ENCODE results near the gene FCRL4. TPM values are rescaled to one million over a fixed set of nuclear protein-coding genes. Genes with fewer than 3 reads are reported as not detected.

Gene FCRL4
- total and polyA plus RNA-seq, 4 donors = 0.05 to 0.57 TPM; not detected in 2

GRCh38 chr1:157595356-157595755, 2.5 kb downstream of the FCRL4 start:
- DNase-seq (no peak), ATAC-seq (ENCODE audit: insufficient read depth, low FRiP score) (no peak)
- H3K36me3 ChIP-seq (ENCODE audit: control insufficient read depth in 4 of 4, insufficient read depth in 4 of 4, low read length in 4 of 4) = no peaks in the 10 kb centered on the region
- no peaks in the 10 kb centered on the region for H3K27me3 ChIP-seq (ENCODE audit: control insufficient read depth in 3 of 3, insufficient read depth in 3 of 3, low read length in 2 of 3)
- H3K9ac ChIP-seq (ENCODE audit: insufficient read depth in 1 of 2, low read length in 2 of 2) = no peak overlapping the region
- H3K4me1 ChIP-seq (ENCODE audit: control insufficient read depth in 5 of 5, insufficient read depth in 5 of 5, low read length in 5 of 5) = no peaks in the 10 kb centered on the region
- 15 to 41% methylated on average over 2 of the region's 2 CpGs for WGBS, 2 donors
- H3K27ac ChIP-seq (ENCODE audit: low read depth in 1 of 2, low read length in 1 of 2) = no peak overlapping the region
- TF ChIP-seq, protein P1, sequence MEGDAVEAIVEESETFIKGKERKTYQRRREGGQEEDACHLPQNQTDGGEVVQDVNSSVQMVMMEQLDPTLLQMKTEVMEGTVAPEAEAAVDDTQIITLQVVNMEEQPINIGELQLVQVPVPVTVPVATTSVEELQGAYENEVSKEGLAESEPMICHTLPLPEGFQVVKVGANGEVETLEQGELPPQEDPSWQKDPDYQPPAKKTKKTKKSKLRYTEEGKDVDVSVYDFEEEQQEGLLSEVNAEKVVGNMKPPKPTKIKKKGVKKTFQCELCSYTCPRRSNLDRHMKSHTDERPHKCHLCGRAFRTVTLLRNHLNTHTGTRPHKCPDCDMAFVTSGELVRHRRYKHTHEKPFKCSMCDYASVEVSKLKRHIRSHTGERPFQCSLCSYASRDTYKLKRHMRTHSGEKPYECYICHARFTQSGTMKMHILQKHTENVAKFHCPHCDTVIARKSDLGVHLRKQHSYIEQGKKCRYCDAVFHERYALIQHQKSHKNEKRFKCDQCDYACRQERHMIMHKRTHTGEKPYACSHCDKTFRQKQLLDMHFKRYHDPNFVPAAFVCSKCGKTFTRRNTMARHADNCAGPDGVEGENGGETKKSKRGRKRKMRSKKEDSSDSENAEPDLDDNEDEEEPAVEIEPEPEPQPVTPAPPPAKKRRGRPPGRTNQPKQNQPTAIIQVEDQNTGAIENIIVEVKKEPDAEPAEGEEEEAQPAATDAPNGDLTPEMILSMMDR (IDR thresholded peaks at IDR 0.05; ENCODE audit: control extremely low read depth, extremely low read depth) = no peak
- no peak overlapping the region for H3K4me3 ChIP-seq
- peaks cover 0 to 2% (median 0%) of the 10 kb centered on the region in 4 donors for H3K9me3 ChIP-seq (ENCODE audit: control insufficient read depth in 4 of 4, insufficient read depth in 3 of 4, low read length in 3 of 4)

DNA sequence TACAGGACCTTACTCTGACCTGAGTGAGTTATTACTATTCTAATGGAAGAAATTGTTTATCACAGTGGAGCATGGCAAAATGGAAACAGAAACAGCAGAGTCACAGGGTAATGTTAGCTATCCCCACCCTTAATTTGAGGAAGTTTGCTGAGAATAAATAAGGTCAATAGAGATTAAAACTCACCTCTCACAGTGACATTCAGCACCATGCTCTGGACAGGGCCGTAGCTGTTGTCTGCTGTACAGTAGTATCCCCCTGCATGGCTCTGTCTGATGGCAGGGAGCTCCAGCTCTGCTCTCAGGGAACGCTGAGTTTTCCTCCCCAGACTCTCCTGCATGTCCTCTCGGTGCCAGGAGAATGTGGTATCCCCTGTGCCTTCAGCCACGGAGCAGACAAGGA, 11.9 kb downstream of the FCRL4 start:
- Histone ChIP-seq H3K4me3 (no peak overlapping the region), H3K27ac (ENCODE audit: low read depth in 1 of 2, low read length in 1 of 2) (no peak overlapping the region), H3K36me3 (ENCODE audit: control insufficient read depth in 4 of 4, insufficient read depth in 4 of 4, low read length in 4 of 4) (no peaks in the 10 kb centered on the region), H3K9me3 (ENCODE audit: control insufficient read depth in 4 of 4, insufficient read depth in 3 of 4, low read length in 3 of 4) (peaks cover 0 to 3% (median 1%) of the 10 kb centered on the region in 4 donors), H3K9ac (ENCODE audit: insufficient read depth in 1 of 2, low read length in 2 of 2) (no peak overlapping the region), H3K4me1 (ENCODE audit: control insufficient read depth in 5 of 5, insufficient read depth in 5 of 5, low read length in 5 of 5) (no peaks in the 10 kb centered on the region), H3K27me3 (ENCODE audit: control insufficient read depth in 3 of 3, insufficient read depth in 3 of 3, low read length in 2 of 3) (no peaks in the 10 kb centered on the region)
- TF ChIP-seq, protein P1 (IDR thresholded peaks at IDR 0.05; ENCODE audit: control extremely low read depth, extremely low read depth) = no peak
- 51 to 68% methylated on average over 4 of the region's 4 CpGs for WGBS, 2 donors
- no peak for ATAC-seq (ENCODE audit: insufficient read depth, low FRiP score)
- DNase-seq = peak in 1 of 3 donors; percentile 10

DNA sequence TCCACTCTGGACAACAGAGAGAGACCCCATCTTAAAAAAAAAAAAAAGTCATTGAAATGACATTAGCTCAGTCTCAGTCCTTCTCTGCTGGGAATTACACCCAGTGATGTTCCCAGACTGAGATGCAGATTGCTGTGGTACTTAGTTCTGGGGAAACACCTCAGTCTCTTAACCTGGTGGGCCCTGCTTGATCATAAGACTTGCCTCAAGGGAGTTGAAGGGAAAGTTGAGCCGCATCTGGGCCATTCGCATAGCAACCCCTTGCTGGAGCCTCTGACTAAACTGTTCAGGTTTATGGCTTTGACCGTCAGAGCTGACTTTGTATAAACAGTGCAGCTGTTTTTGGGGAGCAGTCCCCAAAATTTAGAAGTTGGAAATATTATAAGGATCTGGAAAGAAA, 13.4 kb downstream of the FCRL4 start:
- no peak overlapping the region for H3K27ac ChIP-seq (ENCODE audit: low read depth in 1 of 2, low read length in 1 of 2)
- no peak for ATAC-seq (ENCODE audit: insufficient read depth, low FRiP score)
- H3K9me3 ChIP-seq (ENCODE audit: control insufficient read depth in 4 of 4, insufficient read depth in 3 of 4, low read length in 3 of 4) = peaks cover 0 to 3% (median 1%) of the 10 kb centered on the region in 4 donors
- TF ChIP-seq, protein P1 (IDR thresholded peaks at IDR 0.05; ENCODE audit: control extremely low read depth, extremely low read depth) = no peak
- H3K9ac ChIP-seq (ENCODE audit: insufficient read depth in 1 of 2, low read length in 2 of 2) = no peak overlapping the region
- H3K4me1 ChIP-seq (ENCODE audit: control insufficient read depth in 5 of 5, insufficient read depth in 5 of 5, low read length in 5 of 5) = no peaks in the 10 kb centered on the region
- H3K36me3 ChIP-seq (ENCODE audit: control insufficient read depth in 4 of 4, insufficient read depth in 4 of 4, low read length in 4 of 4) = no peaks in the 10 kb centered on the region
- H3K4me3 ChIP-seq = no peak overlapping the region
- H3K27me3 ChIP-seq (ENCODE audit: control insufficient read depth in 3 of 3, insufficient read depth in 3 of 3, low read length in 2 of 3) = no peaks in the 10 kb centered on the region
- no peak for DNase-seq
- WGBS, 2 donors = 86 to 88% methylated on average over 3 of the region's 3 CpGs

DNA sequence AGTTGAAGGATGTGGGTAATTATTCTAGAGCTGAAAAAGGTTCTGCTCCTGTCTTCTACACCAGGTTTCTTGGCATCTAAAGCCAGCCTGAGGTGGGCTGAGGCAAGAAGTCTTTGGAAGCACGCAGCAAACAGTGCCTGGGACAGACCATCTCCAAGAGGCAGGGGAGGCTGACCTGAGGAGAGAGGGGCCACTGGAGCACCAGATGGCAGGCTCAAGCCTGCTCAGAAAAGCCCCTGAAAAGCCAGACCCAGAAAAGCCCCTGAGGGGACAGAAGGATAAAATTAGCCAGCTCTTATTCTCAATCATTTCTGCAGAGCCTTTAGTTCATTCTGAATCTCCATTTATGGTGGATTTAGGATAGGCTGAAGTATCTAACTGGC, 17.1 kb downstream of the FCRL4 start:
- DNase-seq (no peak), ATAC-seq (ENCODE audit: insufficient read depth, low FRiP score) (no peak)
- TF ChIP-seq, protein P1 (IDR thresholded peaks at IDR 0.05; ENCODE audit: control extremely low read depth, extremely low read depth) = no peak
- Histone ChIP-seq H3K27ac (ENCODE audit: low read depth in 1 of 2, low read length in 1 of 2) (no peak overlapping the region), H3K9ac (ENCODE audit: insufficient read depth in 1 of 2, low read length in 2 of 2) (no peak overlapping the region), H3K4me1 (ENCODE audit: control insufficient read depth in 5 of 5, insufficient read depth in 5 of 5, low read length in 5 of 5) (no peaks in the 10 kb centered on the region), H3K9me3 (ENCODE audit: control insufficient read depth in 4 of 4, insufficient read depth in 3 of 4, low read length in 3 of 4) (peaks cover 0 to 3% (median 1%) of the 10 kb centered on the region in 4 donors), H3K36me3 (ENCODE audit: control insufficient read depth in 4 of 4, insufficient read depth in 4 of 4, low read length in 4 of 4) (no peaks in the 10 kb centered on the region), H3K4me3 (no peak overlapping the region), H3K27me3 (ENCODE audit: control insufficient read depth in 3 of 3, insufficient read depth in 3 of 3, low read length in 2 of 3) (no peaks in the 10 kb centered on the region)
- WGBS, 2 donors = 75 to 85% methylated on average over 1 of the region's 1 CpG
